H4 (cell line): ENCODE data around the gene PITPNM1. TPM values are rescaled to one million over a fixed set of nuclear protein-coding genes. Genes with fewer than 3 reads are reported as not detected.
"Not testable (repeated sequence)": the region's sequence is repeated elsewhere in the genome, so short reads cannot be mapped to it uniquely, and the experiment has no call there.

Experiments
- DNase-seq: peaks from one replicate; pipeline ENCODE4 v3.0.0-alpha.2; 2015; ENCODE audit warnings: low spot score
- total RNA-seq: library from RNA; depleted of rRNA; stranded (reverse); fragments of >200 nt; shearing (Covaris generic); gene quantifications from 2 replicates; pipeline ENCODE4 v1.2.3, GENCODE V29; 2014

The PITPNM1 gene
- total RNA-seq, 1 experiment from 2014 or later: 13.7 TPM

GRCh38 chr11:67523556-67524479, 18.7 kb upstream of the PITPNM1 start:
- no peak for DNase-seq

DNA sequence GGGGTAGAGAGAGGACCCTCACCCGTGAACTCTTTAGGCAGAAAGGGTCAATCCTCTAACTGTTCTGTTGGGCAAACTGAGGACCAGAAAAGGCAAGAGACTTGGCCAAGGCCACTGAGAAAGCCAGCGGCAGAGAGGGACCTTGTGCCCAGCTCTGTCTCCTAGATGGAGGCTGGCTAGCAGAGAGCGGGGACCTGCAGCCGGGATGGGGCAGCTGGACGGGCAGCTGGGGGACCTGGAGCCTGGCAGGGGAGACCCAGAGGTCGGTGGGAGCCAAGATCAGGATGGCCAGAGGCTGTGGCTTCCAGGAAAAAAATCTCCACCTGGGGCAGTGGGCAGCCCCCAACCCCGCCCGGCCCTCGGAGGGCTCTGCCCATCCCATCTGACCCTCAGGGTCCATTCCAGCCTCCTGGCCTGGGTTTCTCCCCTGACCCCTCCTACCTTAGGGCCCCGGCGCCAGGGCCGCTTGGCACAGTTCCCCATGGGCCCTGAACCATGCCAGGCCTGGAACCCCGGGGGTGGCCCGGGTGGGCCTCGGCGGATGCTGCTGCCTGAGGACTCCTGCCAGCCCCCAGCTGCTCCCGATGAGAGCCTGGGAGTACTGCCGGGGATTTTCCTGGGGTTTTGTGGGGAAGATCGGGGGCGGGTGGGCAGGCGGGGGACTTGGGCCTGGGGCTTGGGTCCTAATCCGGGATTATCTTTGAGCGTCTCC, 17.8 kb upstream of the PITPNM1 start, which contains the start of gene CABP2:
TSS of gene CABP2 (minus strand) at position 603 of the 712 bp plus-strand sequence. CDS start at position 483, 120 bp downstream.
- DNase-seq: no peak

GRCh38 chr11:67522338-67522737, 17.2 kb upstream of the PITPNM1 start:
- no peak for DNase-seq

DNA sequence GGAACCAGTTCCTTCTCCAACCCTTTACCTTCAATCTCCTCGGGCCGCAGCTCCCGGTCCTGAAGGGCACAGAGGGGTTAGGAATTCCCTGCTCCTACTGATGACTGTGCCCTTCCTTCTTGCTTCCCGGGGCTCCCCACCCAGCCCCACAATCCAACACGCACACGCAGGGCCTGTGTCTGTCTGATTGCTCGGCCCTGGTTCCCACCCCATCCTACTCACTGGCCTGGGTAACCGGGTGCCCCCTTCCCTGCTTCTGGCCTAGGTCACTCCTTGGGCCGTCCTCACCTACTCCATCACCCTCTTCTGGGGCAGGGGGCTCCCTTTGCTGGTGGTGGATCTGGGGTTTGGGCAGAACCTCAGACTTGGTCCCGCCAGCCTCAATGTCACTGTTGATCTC, 16.8 kb upstream of the PITPNM1 start:
- no peak for DNase-seq

DNA sequence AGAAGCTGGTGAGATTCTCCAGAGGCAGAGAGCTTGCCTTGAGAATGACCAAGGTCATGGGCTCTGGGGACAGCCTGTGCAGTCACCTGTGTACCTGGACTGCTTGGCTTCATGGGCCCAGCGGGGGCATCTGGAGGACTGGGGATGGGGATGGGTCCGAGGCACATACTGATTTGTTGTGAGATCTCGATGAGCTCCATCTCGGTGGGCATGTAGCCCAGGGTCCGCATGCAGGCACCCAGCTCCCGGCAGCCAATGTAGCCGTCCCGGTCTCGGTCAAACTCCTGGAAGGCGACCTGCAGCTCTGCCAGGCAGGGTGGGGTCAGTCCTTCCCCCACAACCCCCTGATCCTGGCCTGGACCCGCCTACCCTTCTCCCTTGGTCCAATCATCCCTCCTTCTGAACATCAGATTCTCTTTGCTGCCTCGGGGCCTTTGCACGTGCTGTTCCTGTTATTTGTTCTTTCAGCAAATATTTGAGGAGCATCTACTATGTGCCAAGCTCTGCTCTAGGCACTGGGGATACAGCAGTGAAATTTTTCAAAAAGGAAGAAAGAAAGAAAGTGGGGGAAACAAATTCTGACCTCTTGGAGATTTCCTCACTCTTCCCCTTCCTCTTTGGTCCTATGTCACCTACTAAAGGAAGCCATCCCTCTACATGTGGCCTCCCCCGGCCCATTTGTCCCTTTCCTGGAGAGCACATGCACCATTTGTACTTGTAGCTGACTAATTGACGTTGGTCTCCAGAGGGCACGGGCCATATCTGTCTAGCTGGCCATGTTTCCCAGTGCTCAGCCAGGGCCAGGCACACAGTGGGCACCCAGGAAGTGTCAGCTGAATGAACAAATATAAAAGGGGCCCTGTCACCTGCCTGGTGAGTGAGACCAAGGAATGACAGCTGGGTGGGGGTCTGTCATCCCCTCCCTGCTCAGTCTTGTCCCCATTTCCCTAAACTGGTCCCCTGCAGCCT, 16.0 kb upstream of the PITPNM1 start:
- DNase-seq: no peak

DNA sequence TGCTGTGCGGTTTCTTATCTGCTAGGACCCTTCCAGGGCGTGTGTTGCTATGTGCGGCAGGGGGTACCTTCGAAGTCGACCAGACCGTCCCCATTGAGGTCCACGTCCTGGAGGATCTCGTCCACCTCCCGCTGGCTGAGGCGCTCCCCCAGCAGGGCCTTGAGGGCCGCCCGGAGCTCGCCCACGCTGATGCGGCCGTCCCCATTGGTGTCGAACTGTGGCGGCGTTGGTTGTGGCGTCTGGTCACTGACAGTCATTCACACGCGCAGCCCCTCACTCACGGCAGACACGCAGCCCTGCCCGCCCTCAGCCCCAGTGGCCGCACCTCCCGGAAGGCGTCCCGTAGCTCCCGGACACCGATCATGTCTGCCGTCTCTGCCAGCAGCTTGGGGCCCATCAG, 14.6 kb upstream of the PITPNM1 start:
- no peak for DNase-seq

- no peak for DNase-seq
Observed at GRCh38 chr11:67517784-67518552, 12.8 kb upstream of the PITPNM1 start.

GRCh38 chr11:67516806-67517205, 11.6 kb upstream of the PITPNM1 start:
- DNase-seq: no peak

DNA sequence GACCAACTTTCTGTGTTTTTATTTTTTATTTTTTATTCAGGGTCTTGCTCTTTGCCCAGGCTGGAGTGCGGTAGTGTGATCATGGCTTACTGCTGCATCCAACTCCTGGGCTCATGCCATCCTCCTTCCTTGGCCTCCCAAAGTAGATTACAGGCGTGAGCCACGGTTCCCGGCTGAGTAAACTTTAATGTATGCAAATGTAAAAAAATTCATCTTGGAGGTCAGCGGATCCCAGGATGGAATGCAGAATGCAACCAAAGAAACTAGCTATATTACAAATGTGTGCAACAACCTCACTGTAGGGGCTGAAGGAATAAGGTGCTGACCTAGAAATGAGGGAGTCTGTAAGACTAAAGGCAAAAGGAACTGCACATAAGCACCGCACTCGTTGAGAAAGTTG, 9.0 kb upstream of the PITPNM1 start:
- no peak for DNase-seq

DNA sequence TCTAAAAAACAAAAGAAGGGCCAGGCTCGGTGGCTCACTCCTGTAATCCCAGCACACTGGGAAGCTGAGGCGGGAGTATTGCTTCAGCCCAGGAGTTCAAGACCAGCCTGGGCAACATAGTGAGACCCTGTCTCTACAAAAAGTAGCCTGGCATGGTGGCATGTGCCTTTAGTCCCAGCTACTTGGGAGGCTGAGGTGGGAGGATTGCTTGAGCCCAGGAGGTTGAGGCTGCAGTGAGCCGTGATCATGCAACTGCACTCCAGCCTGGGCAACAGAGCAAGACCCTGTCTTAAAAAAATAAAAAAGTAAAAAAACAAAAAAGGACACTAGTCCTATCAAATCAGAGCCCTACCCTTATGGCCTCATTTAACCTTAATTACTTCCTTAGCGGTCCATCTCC, 6.4 kb upstream of the PITPNM1 start:
- DNase-seq: not testable (repeated sequence)

DNA sequence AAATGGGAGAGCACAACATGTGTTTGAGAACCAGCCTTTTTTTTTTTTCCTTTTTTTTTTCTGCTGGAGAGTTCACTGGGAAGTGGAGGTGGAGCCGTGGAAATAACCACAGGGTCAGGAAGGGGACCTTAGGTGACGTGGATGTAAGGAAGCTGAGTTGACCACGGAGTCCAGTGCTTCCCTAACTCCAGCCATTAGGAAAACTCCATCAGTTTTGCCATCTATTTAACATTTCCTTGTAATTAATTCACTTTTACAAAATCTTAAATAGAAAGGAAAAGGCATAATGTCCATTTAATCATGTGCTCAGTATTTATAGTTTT, 4.8 kb upstream of the PITPNM1 start:
- DNase-seq: no peak

GRCh38 chr11:67508486-67509121, 3.4 kb upstream of the PITPNM1 start:
- DNase-seq: peak; percentile 94

DNA sequence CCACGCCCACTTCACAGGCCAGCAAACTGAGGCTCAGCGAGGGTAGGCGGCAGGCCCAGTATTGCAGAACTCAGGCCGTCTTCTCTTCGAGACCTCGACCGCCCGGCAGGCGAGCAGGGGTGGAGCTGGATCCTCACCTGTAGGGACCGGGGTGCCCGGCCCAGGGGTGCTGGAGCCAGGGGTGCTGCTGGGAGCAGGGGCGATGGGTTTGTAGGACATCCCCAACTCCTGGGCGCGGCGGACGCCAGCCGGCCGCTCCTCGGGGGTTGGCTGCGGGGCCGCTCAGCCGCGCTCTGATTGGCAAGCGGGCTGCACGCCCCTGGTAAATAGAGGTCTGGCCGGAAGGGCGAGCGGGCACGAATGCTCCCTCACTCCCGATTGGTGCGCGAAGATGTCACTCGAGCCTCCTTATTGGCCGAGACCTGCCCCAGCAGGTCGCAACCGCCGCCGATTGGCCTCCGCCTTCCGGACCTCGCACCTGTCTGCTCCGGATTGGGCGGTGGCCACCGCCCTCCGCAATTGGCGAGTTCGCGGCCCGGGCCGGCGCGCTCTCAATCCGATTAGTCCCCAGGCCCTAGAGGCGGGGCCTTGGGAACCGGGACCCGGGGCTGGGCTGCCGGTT, 2.8 kb upstream of the PITPNM1 start, which contains the start of gene CDK2AP2:
TSS of gene CDK2AP2 (minus strand) at position 299 of the 622 bp plus-strand sequence. CDS start at position 219, 80 bp downstream.
- DNase-seq: peak; percentile 99

GRCh38 chr11:67507242-67507863, 2.2 kb upstream of the PITPNM1 start:
- no peak for DNase-seq

- DNase-seq: no peak
Observed at GRCh38 chr11:67506426-67507051, 1.4 kb upstream of the PITPNM1 start.

GRCh38 chr11:67505605-67506396, 638 bp upstream of the PITPNM1 start:
- peak; percentile 97 for DNase-seq

DNA sequence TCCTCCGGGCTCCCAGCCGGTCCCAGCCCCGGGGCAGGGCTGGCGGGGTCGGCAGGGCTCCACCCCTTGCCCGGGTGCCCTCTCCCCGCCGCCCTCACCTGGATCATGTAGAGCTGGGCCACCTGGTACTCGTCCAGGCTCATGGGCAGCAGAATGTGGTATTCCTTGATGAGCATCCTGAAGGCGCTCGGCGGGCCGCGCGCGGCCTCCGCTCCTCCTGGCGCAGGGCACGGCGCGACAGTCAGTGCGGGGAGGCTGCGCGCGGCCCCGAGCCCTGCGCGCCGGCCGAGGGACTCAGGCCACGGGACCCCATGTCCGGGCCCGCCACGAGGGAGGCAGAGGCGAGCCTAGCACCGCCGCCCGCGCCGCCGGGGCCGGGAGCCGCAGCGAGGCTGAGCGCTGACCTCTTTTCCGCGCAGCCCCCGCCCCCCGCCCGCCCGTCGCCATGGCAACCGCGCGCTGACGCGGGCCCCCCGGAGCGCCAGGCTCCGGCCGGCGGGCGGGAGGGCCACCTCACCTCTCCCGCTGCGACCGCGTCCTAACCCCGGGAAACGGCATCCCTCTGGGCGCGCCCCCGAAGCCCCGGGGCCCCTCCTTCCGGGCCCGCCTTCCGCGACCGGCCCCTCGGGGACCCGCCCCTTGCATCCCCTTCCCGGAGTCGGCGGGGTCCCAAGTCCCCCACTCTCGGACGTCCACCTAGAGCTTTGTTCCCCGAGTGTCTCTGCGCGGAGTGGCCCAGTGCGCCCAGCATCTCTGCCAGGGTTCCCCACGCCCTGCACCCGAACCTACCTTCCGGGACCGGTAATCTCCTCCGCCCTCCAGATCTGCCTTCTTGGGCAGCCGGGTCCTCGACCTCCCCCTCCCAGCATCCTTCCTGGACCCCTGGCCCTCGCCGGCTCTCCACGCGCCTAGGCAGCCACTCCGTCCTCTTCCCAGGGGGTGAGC, 886 bp downstream of the PITPNM1 start:
- DNase-seq: no peak
